ENCODE data around the gene RDX.

GRCh38 chr11:110177086-110177456, 119.3 kb downstream of the RDX start:
- TF ChIP-seq MYNN (IDR thresholded peaks at IDR 0.05), result no peak
- no peak for TF ChIP-seq MYNN (CRISPR knock-in tag; IDR thresholded peaks at IDR 0.05)
- no peak for TF ChIP-seq ATF2 (CRISPR knock-in tag; IDR thresholded peaks at IDR 0.05)
- no peak for TF ChIP-seq WHSC1 (IDR thresholded peaks at IDR 0.05; ENCODE audit: low read length)
- TF ChIP-seq MLX (CRISPR knock-in tag; conservative IDR thresholded peaks at IDR 0.05), result no peak
- no peak for TF ChIP-seq PTBP1 (IDR thresholded peaks at IDR 0.05; ENCODE audit: low read depth, low read length)
- no peak for TF ChIP-seq PHF8 (IDR thresholded peaks at IDR 0.05; ENCODE audit: borderline replicate concordance, low read length)
- no peak for TF ChIP-seq ZNF274 (IDR thresholded peaks at IDR 0.05; ENCODE audit: borderline replicate concordance, low read depth, low read length)

All from K562 (cell line).